HepG2 (cell line): ENCODE data around the gene TUBE1. TPM values are rescaled to one million over a fixed set of nuclear protein-coding genes. Genes with fewer than 3 reads are reported as not detected.

Experiments used
- ATAC-seq: fragments of 200-7000 bp; cut with Tn5 transposase; 3 replicates; pipeline ENCODE4 v1.9.1; 2020; ENCODE audit warnings: mild to moderate bottlenecking, moderate library complexity
- BruUV-seq: library from RNA; stranded (reverse); fragments of 400-500 nt; replicated peaks from 2 replicates; lab custom pipeline; 2021; lab: Mats Ljungman, UMichigan
- CTCF ChIA-PET: fragments of 300-600 bp; formaldehyde crosslinking; extraction: SDS; loops from one replicate; lab custom pipeline; 2021; ENCODE audit warnings: low total read pairs, inconsistent platforms, low intra/inter-chr PET ratio; lab: Yijun Ruan, JAX
- POLR2A ChIA-PET: fragments of 350-600 bp; sonication (Branson Sonifier 250); formaldehyde crosslinking; loops from one replicate; lab custom pipeline; 2020; ENCODE audit warnings: antibody characterized with exemption, inconsistent platforms; lab: Yijun Ruan, JAX
- DNase-seq: peaks from one replicate; pipeline ENCODE4 v3.0.0-alpha.2; 2015; ENCODE audit warnings: low spot score
- FAIRE-seq: peaks from 3 replicates; lab custom pipeline; 2011; peaks lifted over from hg19 to GRCh38; lab: Jason Lieb, UNC
- H2AFZ ChIP-seq: one replicate; pipeline ENCODE4 v1.6.1; 2011; ENCODE audit warnings: low read length, inconsistent platforms
- H3K27ac ChIP-seq: fragments of 300-600 bp; 3 replicates; pipeline ENCODE4 v1.8.0; 2011; ENCODE audit warnings: mixed run types, mild to moderate bottlenecking, mixed read lengths, low read length, inconsistent platforms; ENCODE audit not compliant: insufficient read depth; ENCODE audit errors: extremely low read length
- H3K27me3 ChIP-seq, 2 experiments: fragments of 200-600 bp in 1 of 2; 2 replicates in 1 of 2; 3 replicates in 1 of 2; pipeline versions ENCODE4 v1.6.0 to v1.8.0; 2011; ENCODE audit warnings: low read length in 2 of 2, mild to moderate bottlenecking in 2 of 2, moderate library complexity in 2 of 2, inconsistent platforms in 1 of 2; ENCODE audit not compliant: insufficient read depth in 2 of 2, control insufficient read depth in 1 of 2
- H3K36me3 ChIP-seq, 2 experiments: fragments of 200-600 bp in 1 of 2; replicated peaks in 1 of 2; 2 replicates in 1 of 2; 3 replicates in 1 of 2; pipeline versions ENCODE4 v1.5.1 to v1.8.0; 2011; ENCODE audit warnings: low read length in 2 of 2, inconsistent platforms in 1 of 2; ENCODE audit not compliant: insufficient read depth in 2 of 2, control insufficient read depth in 1 of 2
- H3K4me1 ChIP-seq: 2 replicates; pipeline ENCODE4 v1.5.1; 2012; ENCODE audit warnings: low read length, inconsistent platforms; ENCODE audit not compliant: insufficient read depth
- H3K4me2 ChIP-seq: 2 replicates; pipeline ENCODE4 v1.6.0; 2011; ENCODE audit warnings: low read depth, low read length, inconsistent platforms
- H3K4me3 ChIP-seq, 3 experiments: fragments of 200-600 bp in 1 of 3; sonication (generic), shearing (Covaris generic) in 1 of 3; replicated peaks in 1 of 3; 2 replicates each; pipeline ENCODE4 v1.5.1; 2011 to 2016; ENCODE audit warnings: low read length in 3 of 3, inconsistent platforms in 2 of 3, low read depth in 2 of 3, mild to moderate bottlenecking in 2 of 3, control low read depth in 1 of 3, mixed read lengths in 1 of 3; ENCODE audit not compliant: insufficient read depth in 1 of 3
- H3K79me2 ChIP-seq: one replicate; pipeline ENCODE4 v1.6.1; 2011; ENCODE audit warnings: low read length, inconsistent platforms; ENCODE audit not compliant: insufficient read depth
- H3K9ac ChIP-seq: 2 replicates; pipeline ENCODE4 v1.6.0; 2011; ENCODE audit warnings: mild to moderate bottlenecking, low read depth, low read length, inconsistent platforms; ENCODE audit not compliant: insufficient read depth
- H3K9me3 ChIP-seq: 2 replicates; pipeline ENCODE4 v1.5.1; 2012; ENCODE audit warnings: mild to moderate bottlenecking, low read length
- H4K20me1 ChIP-seq: 2 replicates; pipeline ENCODE4 v1.6.0; 2011; ENCODE audit warnings: inconsistent platforms, mild to moderate bottlenecking, low read length, moderate library complexity; ENCODE audit not compliant: insufficient read depth
- CBX2 ChIP-seq, 2 experiments: fragments of 200-600 bp in 1 of 2; sonication (generic); formaldehyde crosslinking in 1 of 2; IDR thresholded peaks; 2 replicates each; pipeline versions ENCODE4 v1.7.0 to v1.8.1; 2018 to 2022; ENCODE audit warnings: low read depth in 2 of 2, low read length in 1 of 2, mild to moderate bottlenecking in 1 of 2, missing genetic modification reagents in 1 of 2
- DNMT1 ChIP-seq: sonication (generic); formaldehyde crosslinking; IDR thresholded peaks from 2 replicates; pipeline ENCODE4 v1.5.1; 2020; ENCODE audit warnings: mild to moderate bottlenecking, missing genetic modification reagents
- DNMT3B ChIP-seq: conservative IDR thresholded peaks from 2 replicates; pipeline ENCODE4 v1.6.1; 2016; ENCODE audit warnings: missing biosample characterization, control low read depth
- ETV5 ChIP-seq: IDR thresholded peaks from 2 replicates; pipeline ENCODE4 v1.6.1; 2018; ENCODE audit warnings: missing biosample characterization, missing genetic modification reagents, inconsistent platforms, borderline replicate concordance
- FOXK1 ChIP-seq: sonication (generic); formaldehyde crosslinking; IDR thresholded peaks from 2 replicates; pipeline ENCODE4 v1.4.0; 2020; ENCODE audit warnings: low read depth, missing genetic modification reagents, borderline replicate concordance
- HDAC2 ChIP-seq: sonication (generic); formaldehyde crosslinking; IDR thresholded peaks from 2 replicates; pipeline ENCODE4 v1.4.0; 2020; ENCODE audit warnings: missing genetic modification reagents
- MZF1 ChIP-seq: sonication (generic); formaldehyde crosslinking; IDR thresholded peaks from 2 replicates; pipeline ENCODE4 v1.8.1; 2023; ENCODE audit warnings: mild to moderate bottlenecking, missing genetic modification reagents, borderline replicate concordance
- NPAS2 ChIP-seq: sonication (generic); formaldehyde crosslinking; IDR thresholded peaks from 2 replicates; pipeline ENCODE4 v1.8.0; 2022; ENCODE audit warnings: mild to moderate bottlenecking, missing genetic modification reagents, borderline replicate concordance
- PAF1 ChIP-seq: IDR thresholded peaks from 2 replicates; pipeline ENCODE4 v1.6.1; 2016; ENCODE audit warnings: missing genetic modification reagents, missing compliant biosample characterization
- POLR2A ChIP-seq, 2 experiments: IDR thresholded peaks; 2 replicates each; pipeline ENCODE4 v1.6.1; 2011; ENCODE audit warnings: low read depth in 2 of 2, low read length in 2 of 2, mild to moderate bottlenecking in 1 of 2, moderate library complexity in 1 of 2; ENCODE audit not compliant: insufficient read depth in 1 of 2
- TEAD2 ChIP-seq: sonication (generic); formaldehyde crosslinking; IDR thresholded peaks from 2 replicates; pipeline ENCODE4 v1.9.0; 2021; ENCODE audit warnings: missing genetic modification reagents
- ZNF282 ChIP-seq: fragments of 450-650 bp; IDR thresholded peaks from 2 replicates; pipeline ENCODE4 v1.6.1; 2018; ENCODE audit not compliant: partially characterized antibody
- ZNF34 ChIP-seq: sonication (generic); formaldehyde crosslinking; IDR thresholded peaks from 2 replicates; pipeline ENCODE4 v1.4.0; 2020; ENCODE audit warnings: mild to moderate bottlenecking, missing genetic modification reagents, borderline replicate concordance
- ZNF616 ChIP-seq: sonication (generic); formaldehyde crosslinking; IDR thresholded peaks from 2 replicates; pipeline ENCODE4 v1.5.0; 2020; ENCODE audit warnings: low read depth, mild to moderate bottlenecking, missing genetic modification reagents
- ZNF879 ChIP-seq: sonication (generic); formaldehyde crosslinking; IDR thresholded peaks from 2 replicates; pipeline ENCODE4 v1.8.1; 2023; ENCODE audit warnings: missing genetic modification reagents
- WGBS: methylation state at CpG from one replicate; pipeline ENCODE4 v1.1.6; 2017; ENCODE audit warnings: low lambda C conversion rate; 5-methylcytosine and 5-hydroxymethylcytosine counted together
- in situ Hi-C: cut with HindIII; loops from 2 replicates; pipeline ENCODE4 v1.10.0; 2017; ENCODE audit warnings: low pct_unique_long_range_greater_than_20kb; ENCODE audit not compliant: extremely low pct_ligation_motif_present
- intact Hi-C: fragments of 100-400 bp; cut with micrococcal nuclease; formaldehyde crosslinking; loops from one replicate; pipeline ENCODE4 v1.10.0; 2022; ENCODE audit not compliant: unreplicated experiment
- polyA plus RNA-seq, 8 experiments: library from polyadenylated mRNA; depleted of rRNA in 3 of 8; stranded (reverse) in 7 of 8; unstranded in 1 of 8; fragments of >200 nt; fragmentation: Illumina TruSeq in 4 of 8; extraction: Trizol in 4 of 8; gene quantifications; 2 replicates each; pipeline versions ENCODE4 v1.2.1 to v1.2.3, GENCODE V29; 2011 to 2016; ENCODE audit warnings: low read depth in 4 of 8, missing spikeins in 1 of 8, mixed read lengths in 1 of 8; ENCODE audit not compliant: insufficient read depth in 1 of 8
- total RNA-seq, 5 experiments: library from RNA; depleted of rRNA; stranded (reverse); fragments of >200 nt; fragmentation: Illumina TruSeq; extraction: Trizol; gene quantifications; 2 replicates each; pipeline ENCODE4 v1.2.3, GENCODE V29; 2016; ENCODE audit warnings: low read depth in 1 of 5
- TF ChIP-seq, protein P1 (sequence below): sonication (generic); formaldehyde crosslinking; IDR thresholded peaks from 2 replicates; pipeline ENCODE4 v1.5.0; 2020; ENCODE audit warnings: mild to moderate bottlenecking, missing genetic modification reagents, borderline replicate concordance
- TF ChIP-seq, protein P2 (sequence below): sonication (generic); formaldehyde crosslinking; IDR thresholded peaks from 2 replicates; pipeline ENCODE4 v1.5.1; 2020; ENCODE audit warnings: missing genetic modification reagents, mild to moderate bottlenecking, borderline replicate concordance

The TUBE1 gene
- total and polyA plus RNA-seq, 2 of the 13 experiments (the other 11 are each of a cell fraction or from before 2014, with no cell fraction given) = 17.3 to 22.6 TPM

DNA sequence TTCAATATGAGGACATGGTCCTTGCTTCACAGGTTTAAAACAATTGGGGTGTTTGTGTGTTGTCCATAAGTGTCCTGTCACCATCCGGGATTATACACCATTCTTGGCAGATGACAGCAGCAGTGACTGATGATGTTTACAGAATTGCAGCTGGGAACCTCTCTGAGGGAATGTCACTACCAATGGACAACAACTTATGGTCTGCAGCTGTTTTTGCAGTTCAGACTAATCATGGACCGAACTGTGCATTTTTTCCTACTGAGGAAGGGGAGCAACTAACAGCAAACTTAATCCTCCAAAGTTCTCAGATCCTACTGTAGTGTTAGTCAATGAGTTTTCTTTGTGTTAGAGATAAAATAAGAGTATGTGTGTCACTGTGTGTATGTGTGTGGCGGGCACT, 26.1 kb upstream of the TUBE1 start:
- no peak overlapping the region for H3K4me3 ChIP-seq
- TF ChIP-seq, protein P1, sequence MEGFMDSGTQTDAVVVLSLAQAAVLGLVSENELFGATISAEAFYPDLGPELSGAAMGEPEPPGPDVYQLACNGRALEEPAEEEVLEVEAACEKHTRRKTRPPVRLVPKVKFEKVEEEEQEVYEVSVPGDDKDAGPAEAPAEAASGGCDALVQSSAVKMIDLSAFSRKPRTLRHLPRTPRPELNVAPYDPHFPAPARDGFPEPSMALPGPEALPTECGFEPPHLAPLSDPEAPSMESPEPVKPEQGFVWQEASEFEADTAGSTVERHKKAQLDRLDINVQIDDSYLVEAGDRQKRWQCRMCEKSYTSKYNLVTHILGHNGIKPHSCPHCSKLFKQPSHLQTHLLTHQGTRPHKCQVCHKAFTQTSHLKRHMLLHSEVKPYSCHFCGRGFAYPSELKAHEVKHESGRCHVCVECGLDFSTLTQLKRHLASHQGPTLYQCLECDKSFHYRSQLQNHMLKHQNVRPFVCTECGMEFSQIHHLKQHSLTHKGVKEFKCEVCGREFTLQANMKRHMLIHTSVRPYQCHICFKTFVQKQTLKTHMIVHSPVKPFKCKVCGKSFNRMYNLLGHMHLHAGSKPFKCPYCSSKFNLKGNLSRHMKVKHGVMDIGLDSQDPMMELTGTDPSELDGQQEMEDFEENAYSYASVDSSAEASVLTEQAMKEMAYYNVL (CRISPR knock-in tag) = no peak
- TF ChIP-seq ETV5 (no peak), HDAC2 (CRISPR knock-in tag) (no peak), DNMT3B (no peak), ZNF879 (no peak), POLR2A (IDR thresholded peaks at IDR 0.05; ENCODE audit: insufficient read depth in 1 of 2, low read depth in 2 of 2, low read length in 2 of 2) (no peak), CBX2 (IDR thresholded peaks at IDR 0.05; ENCODE audit: low read depth, low read length) (no peak), CBX2 (CRISPR knock-in tag; IDR thresholded peaks at IDR 0.05; ENCODE audit: low read depth) (no peak), NPAS2 (CRISPR knock-in tag) (no peak), DNMT1 (no peak), ZNF34 (CRISPR knock-in tag) (no peak), PAF1 (CRISPR knock-in tag) (no peak), MZF1 (CRISPR knock-in tag) (no peak), ZNF616 (CRISPR knock-in tag) (no peak), FOXK1 (CRISPR knock-in tag) (no peak), TEAD2 (no peak), ZNF282 (no peak)
- TF ChIP-seq, protein P2, sequence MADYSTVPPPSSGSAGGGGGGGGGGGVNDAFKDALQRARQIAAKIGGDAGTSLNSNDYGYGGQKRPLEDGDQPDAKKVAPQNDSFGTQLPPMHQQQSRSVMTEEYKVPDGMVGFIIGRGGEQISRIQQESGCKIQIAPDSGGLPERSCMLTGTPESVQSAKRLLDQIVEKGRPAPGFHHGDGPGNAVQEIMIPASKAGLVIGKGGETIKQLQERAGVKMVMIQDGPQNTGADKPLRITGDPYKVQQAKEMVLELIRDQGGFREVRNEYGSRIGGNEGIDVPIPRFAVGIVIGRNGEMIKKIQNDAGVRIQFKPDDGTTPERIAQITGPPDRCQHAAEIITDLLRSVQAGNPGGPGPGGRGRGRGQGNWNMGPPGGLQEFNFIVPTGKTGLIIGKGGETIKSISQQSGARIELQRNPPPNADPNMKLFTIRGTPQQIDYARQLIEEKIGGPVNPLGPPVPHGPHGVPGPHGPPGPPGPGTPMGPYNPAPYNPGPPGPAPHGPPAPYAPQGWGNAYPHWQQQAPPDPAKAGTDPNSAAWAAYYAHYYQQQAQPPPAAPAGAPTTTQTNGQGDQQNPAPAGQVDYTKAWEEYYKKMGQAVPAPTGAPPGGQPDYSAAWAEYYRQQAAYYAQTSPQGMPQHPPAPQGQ (CRISPR knock-in tag) = no peak
- TF ChIP-seq, all 625 proteins: peak for 0
- Histone ChIP-seq H3K4me1 (no peaks in the 10 kb centered on the region), H4K20me1 (no peaks in the 10 kb centered on the region), H3K9me3 (no peaks in the 10 kb centered on the region), H3K79me2 (no peaks in the 10 kb centered on the region), H3K9ac (no peak overlapping the region), H2AFZ (no peak overlapping the region), H3K4me2 (no peak overlapping the region), H3K27me3 (no peaks in the 10 kb centered on the region; a peak in 1 of 5 replicates), H3K36me3 (no peaks in the 10 kb centered on the region), H3K27ac (no peak overlapping the region)
- ChIA-PET CTCF (no interaction called here), POLR2A (no interaction called here)
- 7% methylated on average over 3 of the region's 3 CpGs for WGBS
- DNase-seq (no peak), ATAC-seq (no peak), FAIRE-seq (no peak)
- intact Hi-C loops = no loop called here
- in situ Hi-C loops = no loop called here
- no TSS peak for BruUV-seq
